ENCODE data around the gene LRRC1.

The LRRC1 gene

GRCh38 chr6:53815381-53816119 is 20.7 kb downstream of the LRRC1 start:
- DNase-seq (ENCODE audit: low read depth in 2 of 2): no peak

- DNase-seq (ENCODE audit: low read depth in 2 of 2): no peak
Observed at GRCh38 chr6:53818858-53819609, 24.2 kb downstream of the LRRC1 start.

- DNase-seq (ENCODE audit: low read depth in 2 of 2): no peak
Observed at GRCh38 chr6:53822401-53823125, 27.8 kb downstream of the LRRC1 start.

GRCh38 chr6:53824714-53825113 is 29.9 kb downstream of the LRRC1 start:
- no peak for DNase-seq (ENCODE audit: low read depth in 2 of 2)

GRCh38 chr6:53825532-53826321 is 30.9 kb downstream of the LRRC1 start:
- DNase-seq (ENCODE audit: low read depth in 2 of 2): no peak

- DNase-seq (ENCODE audit: low read depth in 2 of 2): no peak
Observed at GRCh38 chr6:53827531-53827930, 32.7 kb downstream of the LRRC1 start.

GRCh38 chr6:53828215-53828614 is 33.4 kb downstream of the LRRC1 start:
- DNase-seq (ENCODE audit: low read depth in 2 of 2): no peak

- DNase-seq (ENCODE audit: low read depth in 2 of 2): no peak
Observed at GRCh38 chr6:53828966-53829697, 34.3 kb downstream of the LRRC1 start.

GRCh38 chr6:53829698-53830221 is 35.0 kb downstream of the LRRC1 start:
- no peak for DNase-seq (ENCODE audit: low read depth in 2 of 2)

- no peak for DNase-seq (ENCODE audit: low read depth in 2 of 2)
Observed at GRCh38 chr6:53830366-53830765, 35.6 kb downstream of the LRRC1 start.

GRCh38 chr6:53831081-53831869 is 36.5 kb downstream of the LRRC1 start:
- no peak for DNase-seq (ENCODE audit: low read depth in 2 of 2)

GRCh38 chr6:53831936-53832660 is 37.3 kb downstream of the LRRC1 start:
- no peak for DNase-seq (ENCODE audit: low read depth in 2 of 2)

GRCh38 chr6:53833155-53833554 is 38.4 kb downstream of the LRRC1 start:
- no peak for DNase-seq (ENCODE audit: low read depth in 2 of 2)

- no peak for DNase-seq (ENCODE audit: low read depth in 2 of 2)
Observed at GRCh38 chr6:53834132-53834531, 39.3 kb downstream of the LRRC1 start.

- no peak for DNase-seq (ENCODE audit: low read depth in 2 of 2)
Observed at GRCh38 chr6:53837865-53838769, 43.3 kb downstream of the LRRC1 start.

GRCh38 chr6:53840027-53840426 is 45.2 kb downstream of the LRRC1 start:
- DNase-seq (ENCODE audit: low read depth in 2 of 2): no peak

GRCh38 chr6:53845280-53846195 is 50.7 kb downstream of the LRRC1 start:
- no peak for DNase-seq (ENCODE audit: low read depth in 2 of 2)

Measured in stimulated activated CD8-positive, alpha-beta memory T cell treated with anti-CD3 and anti-CD28 coated beads, Interleukin-15, amount 100 ng/mL, for 48 hours (primary cell).